SK-N-SH (cell line): ENCODE results near the gene EHD1.

Source experiments
- CTCF ChIP-seq: fragments of 200-600 bp; sonication (generic); IDR thresholded peaks from 2 replicates; pipeline ENCODE4 v1.6.1; 2017; ENCODE audit warnings: antibody characterized with exemption, mild to moderate bottlenecking, moderate library complexity
- EP300 ChIP-seq, 2 experiments: IDR thresholded peaks; 2 replicates each; pipeline versions ENCODE4 v1.4.0 to v1.6.1; 2012; ENCODE audit warnings: borderline replicate concordance in 1 of 2, low read depth in 1 of 2, low read length in 1 of 2
- GABPA ChIP-seq: IDR thresholded peaks from 2 replicates; pipeline ENCODE4 v1.4.0; 2012; ENCODE audit warnings: low read depth, mild to moderate bottlenecking
- NRF1 ChIP-seq: IDR thresholded peaks from 2 replicates; pipeline ENCODE4 v1.6.1; 2012; ENCODE audit warnings: low read depth, mild to moderate bottlenecking, low read length
- SMC3 ChIP-seq: IDR thresholded peaks from 2 replicates; pipeline ENCODE4 v1.6.1; 2012; ENCODE audit warnings: low read depth, low read length, improper control_type of control experiment

- TF ChIP-seq CTCF, result no peak
- TF ChIP-seq NRF1, result no peak
- TF ChIP-seq GABPA, result no peak
- TF ChIP-seq SMC3, result no peak
- no peak for TF ChIP-seq EP300 (IDR thresholded peaks at IDR 0.05; ENCODE audit: borderline replicate concordance in 1 of 2, low read depth in 1 of 2, low read length in 1 of 2)
These were observed 22.4 kb upstream of the EHD1 start for GRCh38 chr11:64900774-64901173.
